SH-SY5Y (cell line): Measurements from ENCODE around the gene C5orf58.

ENCODE experiments used
- GATA2 ChIP-seq: IDR thresholded peaks from 2 replicates; pipeline ENCODE4 v1.6.1; 2011; ENCODE audit warnings: mild to moderate bottlenecking, low read depth, low read length
- GATA3 ChIP-seq: IDR thresholded peaks from 2 replicates; pipeline ENCODE4 v1.6.1; 2011; ENCODE audit warnings: low read depth, mild to moderate bottlenecking, low read length, moderate library complexity

- TF ChIP-seq GATA2 (no peak), GATA3 (no peak)
Observed at GRCh38 chr5:170262061-170263045, 29.6 kb downstream of the C5orf58 start.
